Tibial nerve (tissue), 4 donors: Measurements from ENCODE around the gene USP7. TPM values are rescaled to one million over a fixed set of nuclear protein-coding genes. Genes with fewer than 3 reads are reported as not detected.

Source experiments
- DNase-seq, 2 donors: peaks; one replicate each; pipeline ENCODE4 v3.0.0-alpha.2; 2019; ENCODE audit warnings: low spot score in 2 of 2
- H3K27ac ChIP-seq, 4 donors: fragments of 200-600 bp; sonication (generic) in 3 of 4; one replicate each; pipeline ENCODE4 v1.5.1; 2017 to 2019; ENCODE audit warnings: mild to moderate bottlenecking in 1 of 4
- H3K27me3 ChIP-seq, 2 donors: fragments of 200-600 bp; sonication (generic) in 1 of 2; one replicate each; pipeline versions ENCODE4 v1.5.1 to v1.6.0; 2017 to 2019
- H3K36me3 ChIP-seq, 3 donors: fragments of 200-600 bp; sonication (generic); one replicate each; pipeline ENCODE4 v1.5.1; 2018 to 2019
- H3K4me1 ChIP-seq, 4 donors: fragments of 200-600 bp; sonication (generic) in 3 of 4; one replicate each; pipeline ENCODE4 v1.5.1; 2017 to 2019
- H3K4me3 ChIP-seq, 4 donors: fragments of 200-600 bp; sonication (generic) in 3 of 4; one replicate each; pipeline ENCODE4 v1.5.1; 2017 to 2019; ENCODE audit warnings: mild to moderate bottlenecking in 1 of 4, moderate library complexity in 1 of 4
- H3K9me3 ChIP-seq, 4 donors: fragments of 200-600 bp; sonication (generic) in 3 of 4; one replicate each; pipeline ENCODE4 v1.5.1; 2017 to 2019
- CTCF ChIP-seq, 5 experiments: fragments of 200-600 bp in 3 of 5; fragments of 450-650 bp in 2 of 5; sonication (generic) in 3 of 5; IDR thresholded peaks; one replicate each; pipeline ENCODE4 v1.5.1; 2016 to 2019; ENCODE audit warnings: antibody characterized with exemption in 5 of 5, mild to moderate bottlenecking in 3 of 5, moderate library complexity in 2 of 5
- EP300 ChIP-seq, 2 donors: sonication (generic); formaldehyde crosslinking; IDR thresholded peaks; one replicate each; pipeline ENCODE4 v1.6.1; 2017; ENCODE audit warnings: antibody characterized with exemption in 2 of 2, mild to moderate bottlenecking in 1 of 2
- POLR2A ChIP-seq, 2 donors: fragments of 450-650 bp; IDR thresholded peaks; one replicate each; pipeline ENCODE4 v1.6.1; 2017; ENCODE audit warnings: antibody characterized with exemption in 2 of 2, mild to moderate bottlenecking in 2 of 2, moderate library complexity in 2 of 2
- WGBS, 2 donors: methylation state at CpG; one replicate each; pipeline ENCODE4 v1.1.5; 2018; 5-methylcytosine and 5-hydroxymethylcytosine counted together
- total RNA-seq, 4 donors: library from RNA; depleted of rRNA; stranded (reverse); fragments of >200 nt; gene quantifications; one replicate each; pipeline ENCODE4 v1.1.0, GENCODE V29; 2016

Gene USP7
- total RNA-seq, 4 donors from 2014 or later: 83.4 to 114 (median 89.6) TPM

- no peak for DNase-seq
- 97 to 98% methylated on average over 3 of the region's 3 CpGs for WGBS, 2 donors
Observed at GRCh38 chr16:8914098-8914497, 49.6 kb downstream of the USP7 start.

GRCh38 chr16:8912793-8913192, 50.9 kb downstream of the USP7 start:
- DNase-seq: no peak
- Histone ChIP-seq H3K36me3 (peaks cover 0 to 99% (median 15%) of the 10 kb centered on the region in 3 donors), H3K4me3 (no peak overlapping the region), H3K27me3 (no peaks in the 10 kb centered on the region), H3K9me3 (no peaks in the 10 kb centered on the region), H3K27ac (no peak overlapping the region), H3K4me1 (no peaks in the 10 kb centered on the region)
- no peak for TF ChIP-seq EP300 (IDR thresholded peaks at IDR 0.05)
- 87 to 91% methylated on average over 4 of the region's 4 CpGs for WGBS, 2 donors

More at GRCh38 chr16:8914098-8914497, 49.6 kb downstream of the USP7 start:
- no peaks in the 10 kb centered on the region for H3K27me3 ChIP-seq
- no peak overlapping the region for H3K4me3 ChIP-seq
- peaks cover 0 to 99% (median 11%) of the 10 kb centered on the region in 3 donors for H3K36me3 ChIP-seq
- no peaks in the 10 kb centered on the region for H3K9me3 ChIP-seq
- no peak overlapping the region for H3K27ac ChIP-seq
- TF ChIP-seq EP300 (IDR thresholded peaks at IDR 0.05): no peak
- no peak for TF ChIP-seq POLR2A (IDR thresholded peaks at IDR 0.05)
- no peak for TF ChIP-seq CTCF (IDR thresholded peaks at IDR 0.05)
- H3K4me1 ChIP-seq: no peaks in the 10 kb centered on the region

- DNase-seq: no peak
- H3K4me1 ChIP-seq: no peaks in the 10 kb centered on the region
- H3K27me3 ChIP-seq: no peaks in the 10 kb centered on the region
- H3K36me3 ChIP-seq: peaks cover 0 to 99% (median 26%) of the 10 kb centered on the region in 3 donors
- WGBS, 2 donors: 83 to 98% methylated on average over 1 of the region's 1 CpG
- TF ChIP-seq POLR2A (IDR thresholded peaks at IDR 0.05) (no peak), CTCF (IDR thresholded peaks at IDR 0.05) (no peak), EP300 (IDR thresholded peaks at IDR 0.05) (no peak)
- H3K27ac ChIP-seq: no peak overlapping the region
- no peak overlapping the region for H3K4me3 ChIP-seq
- no peaks in the 10 kb centered on the region for H3K9me3 ChIP-seq
Observed at GRCh38 chr16:8910811-8911210, 52.9 kb downstream of the USP7 start.

- no peaks in the 10 kb centered on the region for H3K9me3 ChIP-seq
- no peaks in the 10 kb centered on the region for H3K4me1 ChIP-seq
- no peak for DNase-seq
- peaks cover 0 to 99% (median 33%) of the 10 kb centered on the region in 3 donors for H3K36me3 ChIP-seq
- H3K27me3 ChIP-seq: no peaks in the 10 kb centered on the region
- 76 to 85% methylated on average over 8 of the region's 8 CpGs for whole genome bisulfite sequencing, 2 donors
- TF ChIP-seq POLR2A (IDR thresholded peaks at IDR 0.05) (no peak), CTCF (IDR thresholded peaks at IDR 0.05) (no peak), EP300 (IDR thresholded peaks at IDR 0.05) (no peak)
- no peak overlapping the region for H3K4me3 ChIP-seq
- H3K27ac ChIP-seq: no peak overlapping the region
Observed at GRCh38 chr16:8908810-8909468, 54.8 kb downstream of the USP7 start.

GRCh38 chr16:8907096-8907495, 56.6 kb downstream of the USP7 start:
- Histone ChIP-seq H3K36me3 (peaks cover 0 to 100% (median 48%) of the 10 kb centered on the region in 3 donors), H3K4me1 (no peaks in the 10 kb centered on the region), H3K27ac (no peak overlapping the region), H3K4me3 (no peak overlapping the region), H3K27me3 (no peaks in the 10 kb centered on the region), H3K9me3 (no peaks in the 10 kb centered on the region)
- no peak for TF ChIP-seq CTCF (IDR thresholded peaks at IDR 0.05)
- no peak for TF ChIP-seq EP300 (IDR thresholded peaks at IDR 0.05)
- TF ChIP-seq POLR2A (IDR thresholded peaks at IDR 0.05): no peak
- DNase-seq: no peak
- 76 to 80% methylated on average over 4 of the region's 4 CpGs for WGBS, 2 donors
